Esophagus squamous epithelium (tissue), 4 donors: Measurements from ENCODE around the gene SYT2.

Source experiments
- POLR2A ChIP-seq, 4 donors: fragments of 450-650 bp; IDR thresholded peaks; one replicate each; pipeline ENCODE4 v1.6.1; 2017; ENCODE audit warnings: antibody characterized with exemption in 4 of 4, mild to moderate bottlenecking in 4 of 4, moderate library complexity in 3 of 4
- TF ChIP-seq, protein P1 (sequence below), 6 experiments: fragments of 450-650 bp in 4 of 6; fragments of 200-600 bp in 2 of 6; sonication (generic) in 2 of 6; IDR thresholded peaks; one replicate each; pipeline ENCODE4 v1.5.1; 2016 to 2019; ENCODE audit warnings: antibody characterized with exemption in 6 of 6, mild to moderate bottlenecking in 4 of 6, moderate library complexity in 4 of 6

DNA sequence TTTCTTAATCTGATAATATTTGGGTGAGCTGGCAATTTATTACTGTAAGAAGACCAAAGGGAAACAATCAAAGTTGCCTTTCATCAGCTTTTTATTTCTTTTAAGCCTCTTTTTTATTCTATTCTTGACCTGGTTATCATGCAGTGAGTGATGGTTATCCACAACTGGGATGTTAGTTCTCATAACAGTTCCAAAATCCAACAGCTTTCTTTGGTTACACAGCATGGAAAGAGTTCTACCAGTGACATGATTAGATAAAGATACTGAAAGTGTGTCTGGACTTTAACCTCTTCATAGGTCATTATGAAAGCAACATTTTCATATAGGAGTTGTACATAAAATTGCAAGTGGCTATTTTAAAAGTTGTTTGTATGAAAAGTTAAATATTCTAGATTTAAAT is 163.0 kb downstream of the SYT2 start:
- TF ChIP-seq, protein P1, sequence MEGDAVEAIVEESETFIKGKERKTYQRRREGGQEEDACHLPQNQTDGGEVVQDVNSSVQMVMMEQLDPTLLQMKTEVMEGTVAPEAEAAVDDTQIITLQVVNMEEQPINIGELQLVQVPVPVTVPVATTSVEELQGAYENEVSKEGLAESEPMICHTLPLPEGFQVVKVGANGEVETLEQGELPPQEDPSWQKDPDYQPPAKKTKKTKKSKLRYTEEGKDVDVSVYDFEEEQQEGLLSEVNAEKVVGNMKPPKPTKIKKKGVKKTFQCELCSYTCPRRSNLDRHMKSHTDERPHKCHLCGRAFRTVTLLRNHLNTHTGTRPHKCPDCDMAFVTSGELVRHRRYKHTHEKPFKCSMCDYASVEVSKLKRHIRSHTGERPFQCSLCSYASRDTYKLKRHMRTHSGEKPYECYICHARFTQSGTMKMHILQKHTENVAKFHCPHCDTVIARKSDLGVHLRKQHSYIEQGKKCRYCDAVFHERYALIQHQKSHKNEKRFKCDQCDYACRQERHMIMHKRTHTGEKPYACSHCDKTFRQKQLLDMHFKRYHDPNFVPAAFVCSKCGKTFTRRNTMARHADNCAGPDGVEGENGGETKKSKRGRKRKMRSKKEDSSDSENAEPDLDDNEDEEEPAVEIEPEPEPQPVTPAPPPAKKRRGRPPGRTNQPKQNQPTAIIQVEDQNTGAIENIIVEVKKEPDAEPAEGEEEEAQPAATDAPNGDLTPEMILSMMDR (IDR thresholded peaks at IDR 0.05) = no peak
- no peak for TF ChIP-seq POLR2A (IDR thresholded peaks at IDR 0.05)
